GM20000 (cell line): ENCODE data around the gene CSNK1G1.
A peak's percentile ranks its signal among the peaks of the same experiment; 100 is the strongest.

Source experiments
- DNase-seq: peaks from one replicate; pipeline ENCODE4 v3.0.0; 2012; ENCODE audit warnings: low spot score
- TF ChIP-seq, protein P1 (sequence below): IDR thresholded peaks from 2 replicates; pipeline ENCODE4 v1.5.1; 2012; ENCODE audit warnings: mild to moderate bottlenecking, control low read depth; ENCODE audit errors: extremely low read depth, missing control alignments

Gene CSNK1G1

GRCh38 chr15:64247535-64247905 is 108.5 kb downstream of the CSNK1G1 start:
- no peak for DNase-seq
- TF ChIP-seq, protein P1, sequence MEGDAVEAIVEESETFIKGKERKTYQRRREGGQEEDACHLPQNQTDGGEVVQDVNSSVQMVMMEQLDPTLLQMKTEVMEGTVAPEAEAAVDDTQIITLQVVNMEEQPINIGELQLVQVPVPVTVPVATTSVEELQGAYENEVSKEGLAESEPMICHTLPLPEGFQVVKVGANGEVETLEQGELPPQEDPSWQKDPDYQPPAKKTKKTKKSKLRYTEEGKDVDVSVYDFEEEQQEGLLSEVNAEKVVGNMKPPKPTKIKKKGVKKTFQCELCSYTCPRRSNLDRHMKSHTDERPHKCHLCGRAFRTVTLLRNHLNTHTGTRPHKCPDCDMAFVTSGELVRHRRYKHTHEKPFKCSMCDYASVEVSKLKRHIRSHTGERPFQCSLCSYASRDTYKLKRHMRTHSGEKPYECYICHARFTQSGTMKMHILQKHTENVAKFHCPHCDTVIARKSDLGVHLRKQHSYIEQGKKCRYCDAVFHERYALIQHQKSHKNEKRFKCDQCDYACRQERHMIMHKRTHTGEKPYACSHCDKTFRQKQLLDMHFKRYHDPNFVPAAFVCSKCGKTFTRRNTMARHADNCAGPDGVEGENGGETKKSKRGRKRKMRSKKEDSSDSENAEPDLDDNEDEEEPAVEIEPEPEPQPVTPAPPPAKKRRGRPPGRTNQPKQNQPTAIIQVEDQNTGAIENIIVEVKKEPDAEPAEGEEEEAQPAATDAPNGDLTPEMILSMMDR: no peak

- peak; percentile 62 for DNase-seq
- TF ChIP-seq, protein P1: no peak
Measured at GRCh38 chr15:64246364-64247189, 109.4 kb downstream of the CSNK1G1 start.

DNA sequence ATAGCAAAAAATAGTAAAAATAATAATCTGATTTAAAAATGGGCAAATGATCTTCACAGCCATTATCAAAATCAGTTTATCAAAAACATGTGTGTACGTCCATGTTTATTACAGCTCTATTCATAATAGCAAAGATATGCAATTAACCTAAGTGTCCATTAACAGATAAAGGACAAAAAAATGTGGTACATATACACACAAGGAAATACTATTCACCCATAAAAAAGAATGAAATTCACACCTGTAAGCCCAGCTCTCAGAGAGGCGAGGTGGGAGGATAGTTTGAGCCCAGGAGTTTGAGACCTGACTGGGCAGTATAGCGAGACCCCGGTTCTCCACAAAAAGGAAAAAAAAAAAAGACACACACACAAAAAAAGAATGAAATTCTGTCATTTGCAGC is 110.6 kb downstream of the CSNK1G1 start:
- DNase-seq: no peak
- TF ChIP-seq, protein P1: no peak

- TF ChIP-seq, protein P1: no peak
- DNase-seq: no peak
Measured at GRCh38 chr15:64237677-64238076, 118.3 kb downstream of the CSNK1G1 start.

GRCh38 chr15:64236156-64236894 is 119.6 kb downstream of the CSNK1G1 start:
- TF ChIP-seq, protein P1: no peak
- DNase-seq: no peak

DNA sequence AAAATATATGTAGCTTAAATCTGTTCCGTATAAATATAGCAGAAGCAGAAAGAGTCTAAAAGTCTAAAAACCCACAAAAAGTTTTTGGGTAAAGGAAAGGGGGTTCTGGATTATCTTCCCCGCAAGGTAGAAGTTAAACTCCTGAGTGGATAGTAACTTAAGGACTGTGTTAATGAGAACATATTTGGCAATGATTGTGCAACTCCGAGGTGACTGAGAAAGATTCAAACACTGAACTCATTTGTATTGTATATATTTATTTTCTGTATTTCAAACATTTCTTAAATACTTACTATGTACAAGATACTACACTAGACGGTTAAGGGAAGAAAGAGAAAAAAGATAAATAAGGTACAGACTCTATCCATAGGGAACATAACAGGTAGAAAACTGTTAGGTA is 120.4 kb downstream of the CSNK1G1 start:
- TF ChIP-seq, protein P1: no peak
- DNase-seq: no peak

- TF ChIP-seq, protein P1: no peak
- no peak for DNase-seq
Measured at GRCh38 chr15:64233299-64233698, 122.7 kb downstream of the CSNK1G1 start.
